DND-41 (cell line): ENCODE data around the gene AGPAT4.

Experiments used
- ATAC-seq: fragments of 200-7000 bp; cut with Tn5 transposase; 3 replicates; pipeline ENCODE4 v1.9.1; 2021; ENCODE audit warnings: low read depth; ENCODE audit not compliant: insufficient read depth
- DNase-seq: peaks from one replicate; pipeline ENCODE4 v3.0.0-alpha.2; 2020
- H2AFZ ChIP-seq: 2 replicates; pipeline ENCODE4 v1.6.0; 2012; ENCODE audit warnings: low read depth, low read length
- H3K27ac ChIP-seq: 2 replicates; pipeline ENCODE4 v1.5.1; 2012; ENCODE audit warnings: low read length, inconsistent platforms
- H3K27me3 ChIP-seq: fragments of 200-600 bp; sonication (generic); 2 replicates; pipeline ENCODE4 v1.6.0; 2012; ENCODE audit warnings: low read length, mild to moderate bottlenecking, inconsistent platforms; ENCODE audit not compliant: insufficient read depth, poor library complexity
- H3K36me3 ChIP-seq: 2 replicates; pipeline ENCODE4 v1.5.1; 2012; ENCODE audit warnings: low read length, inconsistent platforms; ENCODE audit not compliant: insufficient read depth
- H3K4me1 ChIP-seq: 2 replicates; pipeline ENCODE4 v1.5.1; 2012; ENCODE audit warnings: mild to moderate bottlenecking, low read length; ENCODE audit not compliant: insufficient read depth
- H3K4me2 ChIP-seq: 2 replicates; pipeline ENCODE4 v1.6.0; 2012; ENCODE audit warnings: mild to moderate bottlenecking, moderate library complexity, low read length, inconsistent platforms; ENCODE audit not compliant: insufficient read depth
- H3K4me3 ChIP-seq, 2 experiments: fragments of 200-600 bp in 1 of 2; shearing (Covaris generic) in 1 of 2; 2 replicates each; pipeline ENCODE4 v1.5.1; 2012 to 2016; ENCODE audit warnings: inconsistent platforms in 2 of 2, low read length in 2 of 2, mild to moderate bottlenecking in 2 of 2, low read depth in 1 of 2, moderate library complexity in 1 of 2
- H3K79me2 ChIP-seq: 2 replicates; pipeline ENCODE4 v1.6.0; 2012; ENCODE audit warnings: low read length, inconsistent platforms; ENCODE audit not compliant: insufficient read depth
- H3K9ac ChIP-seq: 2 replicates; pipeline ENCODE4 v1.6.0; 2012; ENCODE audit warnings: low read depth, mild to moderate bottlenecking, inconsistent platforms, low read length, moderate library complexity
- H3K9me3 ChIP-seq: 2 replicates; pipeline ENCODE4 v1.5.1; 2012; ENCODE audit warnings: low read length, moderate library complexity, mild to moderate bottlenecking, inconsistent platforms; ENCODE audit not compliant: insufficient read depth, severe bottlenecking
- H4K20me1 ChIP-seq: 2 replicates; pipeline ENCODE4 v1.6.0; 2012; ENCODE audit warnings: low read length; ENCODE audit not compliant: insufficient read depth
- EZH2 ChIP-seq: IDR thresholded peaks from 3 replicates; pipeline ENCODE4 v1.6.1; 2012; ENCODE audit warnings: borderline replicate concordance, low read depth, mild to moderate bottlenecking, moderate library complexity, low read length, inconsistent platforms; ENCODE audit not compliant: severe bottlenecking
- TF ChIP-seq, protein P1 (sequence below): IDR thresholded peaks from 2 replicates; pipeline ENCODE4 v1.5.1; 2012; ENCODE audit warnings: borderline replicate concordance, low read length, moderate library complexity, mild to moderate bottlenecking; ENCODE audit not compliant: poor library complexity, severe bottlenecking; ENCODE audit errors: extremely low read depth

AGPAT4 gene

GRCh38 chr6:161133963-161134362 lies 139.9 kb downstream of the AGPAT4 start:
- no peaks in the 10 kb centered on the region for H3K9me3 ChIP-seq
- H3K4me3 ChIP-seq = no peak overlapping the region
- H3K9ac ChIP-seq = no peak overlapping the region
- ATAC-seq = no peak
- H3K4me1 ChIP-seq = no peaks in the 10 kb centered on the region
- H3K79me2 ChIP-seq = no peaks in the 10 kb centered on the region
- H2AFZ ChIP-seq = no peak overlapping the region
- DNase-seq = no peak
- no peaks in the 10 kb centered on the region for H4K20me1 ChIP-seq
- no peaks in the 10 kb centered on the region for H3K27me3 ChIP-seq
- peaks cover 28% of the 10 kb centered on the region for H3K36me3 ChIP-seq
- no peak overlapping the region for H3K27ac ChIP-seq
- no peak overlapping the region for H3K4me2 ChIP-seq
- TF ChIP-seq, protein P1, sequence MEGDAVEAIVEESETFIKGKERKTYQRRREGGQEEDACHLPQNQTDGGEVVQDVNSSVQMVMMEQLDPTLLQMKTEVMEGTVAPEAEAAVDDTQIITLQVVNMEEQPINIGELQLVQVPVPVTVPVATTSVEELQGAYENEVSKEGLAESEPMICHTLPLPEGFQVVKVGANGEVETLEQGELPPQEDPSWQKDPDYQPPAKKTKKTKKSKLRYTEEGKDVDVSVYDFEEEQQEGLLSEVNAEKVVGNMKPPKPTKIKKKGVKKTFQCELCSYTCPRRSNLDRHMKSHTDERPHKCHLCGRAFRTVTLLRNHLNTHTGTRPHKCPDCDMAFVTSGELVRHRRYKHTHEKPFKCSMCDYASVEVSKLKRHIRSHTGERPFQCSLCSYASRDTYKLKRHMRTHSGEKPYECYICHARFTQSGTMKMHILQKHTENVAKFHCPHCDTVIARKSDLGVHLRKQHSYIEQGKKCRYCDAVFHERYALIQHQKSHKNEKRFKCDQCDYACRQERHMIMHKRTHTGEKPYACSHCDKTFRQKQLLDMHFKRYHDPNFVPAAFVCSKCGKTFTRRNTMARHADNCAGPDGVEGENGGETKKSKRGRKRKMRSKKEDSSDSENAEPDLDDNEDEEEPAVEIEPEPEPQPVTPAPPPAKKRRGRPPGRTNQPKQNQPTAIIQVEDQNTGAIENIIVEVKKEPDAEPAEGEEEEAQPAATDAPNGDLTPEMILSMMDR = no peak
- TF ChIP-seq EZH2 = no peak

- H3K4me2 ChIP-seq = no peak overlapping the region
- H3K9ac ChIP-seq = no peak overlapping the region
- H3K4me3 ChIP-seq = no peak overlapping the region
- no peaks in the 10 kb centered on the region for H4K20me1 ChIP-seq
- H3K4me1 ChIP-seq = no peaks in the 10 kb centered on the region
- no peak overlapping the region for H3K27ac ChIP-seq
- TF ChIP-seq EZH2 = no peak
- TF ChIP-seq, protein P1 = no peak
- DNase-seq (no peak), ATAC-seq (no peak)
- no peaks in the 10 kb centered on the region for H3K79me2 ChIP-seq
- no peaks in the 10 kb centered on the region for H3K9me3 ChIP-seq
- no peak overlapping the region for H2AFZ ChIP-seq
- H3K36me3 ChIP-seq = peaks cover 37% of the 10 kb centered on the region
- no peaks in the 10 kb centered on the region for H3K27me3 ChIP-seq
Measured at GRCh38 chr6:161132384-161132783, 141.5 kb downstream of the AGPAT4 start.

DNA sequence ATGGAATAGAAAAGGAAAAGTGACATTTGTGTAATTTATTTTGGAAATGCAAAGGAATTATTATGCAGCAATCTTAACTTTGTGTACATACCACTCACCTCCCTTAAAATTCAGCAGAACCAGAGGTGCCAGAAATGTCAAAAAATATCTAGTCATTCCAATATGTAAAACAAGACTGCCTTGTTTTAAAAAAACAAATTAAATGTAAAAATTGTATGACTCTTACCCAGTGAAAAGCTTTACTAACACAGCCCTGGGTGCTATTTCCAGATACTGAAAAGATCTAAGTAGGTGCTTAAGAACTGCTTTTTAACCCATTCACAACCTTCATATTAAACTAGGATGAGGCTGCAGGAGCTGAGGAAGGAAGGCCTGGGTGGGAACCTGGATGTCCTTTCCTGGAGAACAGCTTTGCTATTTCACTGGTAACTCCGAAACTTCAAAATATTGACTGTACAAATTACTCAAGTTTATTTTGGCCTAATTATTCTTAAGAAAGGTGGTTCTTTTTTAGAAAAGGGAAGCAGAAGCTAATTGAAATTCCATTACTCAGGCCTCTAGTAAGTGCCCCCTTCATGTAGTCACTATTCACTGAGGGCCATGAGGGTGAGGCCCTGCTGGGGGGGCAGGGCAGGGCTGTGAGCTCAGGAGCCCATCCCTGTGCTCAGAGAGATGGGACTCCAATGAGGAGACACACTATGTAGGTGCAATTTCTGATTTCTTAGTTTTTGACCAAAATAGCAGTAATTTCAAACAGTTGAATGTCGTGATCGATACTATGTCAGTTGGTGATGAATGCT lies 142.7 kb downstream of the AGPAT4 start:
- H3K79me2 ChIP-seq = no peaks in the 10 kb centered on the region
- DNase-seq (no peak), ATAC-seq (no peak)
- peaks cover 49% of the 10 kb centered on the region for H3K36me3 ChIP-seq
- no peak overlapping the region for H3K4me3 ChIP-seq
- no peaks in the 10 kb centered on the region for H3K9me3 ChIP-seq
- H3K4me1 ChIP-seq = no peaks in the 10 kb centered on the region
- H3K27me3 ChIP-seq = no peaks in the 10 kb centered on the region
- no peak overlapping the region for H2AFZ ChIP-seq
- no peak overlapping the region for H3K4me2 ChIP-seq
- no peaks in the 10 kb centered on the region for H4K20me1 ChIP-seq
- no peak overlapping the region for H3K9ac ChIP-seq
- no peak overlapping the region for H3K27ac ChIP-seq
- TF ChIP-seq, protein P1 = no peak
- no peak for TF ChIP-seq EZH2

- Histone ChIP-seq H3K4me3 (no peak overlapping the region), H4K20me1 (no peaks in the 10 kb centered on the region), H3K79me2 (no peaks in the 10 kb centered on the region), H3K9ac (no peak overlapping the region), H3K9me3 (no peaks in the 10 kb centered on the region), H3K27me3 (no peaks in the 10 kb centered on the region), H3K4me2 (no peak overlapping the region), H3K36me3 (peaks cover 48% of the 10 kb centered on the region), H3K27ac (no peak overlapping the region), H2AFZ (no peak overlapping the region), H3K4me1 (no peaks in the 10 kb centered on the region)
- DNase-seq (no peak), ATAC-seq (no peak)
- TF ChIP-seq, protein P1 = no peak
- TF ChIP-seq EZH2 = no peak
Measured at GRCh38 chr6:161130541-161130940, 143.3 kb downstream of the AGPAT4 start.
